GM20000 (cell line): ENCODE results near the gene CFAP43.
"Not testable (repeated sequence)": the region's sequence is repeated elsewhere in the genome, so short reads cannot be mapped to it uniquely, and the experiment has no call there.

Experiments
- DNase-seq: peaks from one replicate; pipeline ENCODE4 v3.0.0; 2012; ENCODE audit warnings: low spot score
- CTCF ChIP-seq: IDR thresholded peaks from 2 replicates; pipeline ENCODE4 v1.5.1; 2012; ENCODE audit warnings: mild to moderate bottlenecking, control low read depth; ENCODE audit errors: extremely low read depth, missing control alignments

The CFAP43 gene

GRCh38 chr10:104250371-104250770, 18.2 kb upstream of the CFAP43 start:
- no peak for DNase-seq
- no peak for TF ChIP-seq CTCF

- not testable (repeated sequence) for DNase-seq
These were observed 16.8 kb upstream of the CFAP43 start for GRCh38 chr10:104248931-104249330.

DNA sequence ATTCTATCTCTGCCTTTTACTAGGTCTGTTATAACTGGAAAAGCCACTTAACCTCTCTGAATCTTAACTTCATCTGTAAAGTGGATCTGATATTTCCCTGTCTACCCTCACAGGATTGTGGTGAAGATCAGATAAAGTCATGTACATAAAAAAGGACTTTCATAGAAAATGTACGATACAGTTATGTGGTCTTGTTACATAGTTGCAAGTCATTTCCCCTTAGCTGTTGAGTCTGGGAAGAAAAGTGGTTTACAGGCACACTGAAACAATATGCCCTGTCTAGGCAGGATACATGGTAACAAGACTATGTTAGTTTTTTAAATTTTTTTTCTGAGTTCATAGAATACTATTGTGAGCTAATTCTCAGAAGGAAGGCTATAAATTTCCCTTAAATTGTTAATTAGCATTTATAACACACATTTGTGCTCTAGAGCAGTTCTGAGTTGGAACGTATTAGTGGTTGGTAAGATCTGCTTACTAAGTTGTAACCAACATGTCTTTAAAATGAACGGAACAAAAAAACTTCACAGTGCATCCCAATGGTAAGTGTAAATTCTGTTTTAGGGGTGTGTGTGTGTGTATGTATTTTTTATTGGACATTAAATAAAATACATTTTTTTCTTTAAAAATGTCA, 15.5 kb upstream of the CFAP43 start:
- DNase-seq: no peak
- no peak for TF ChIP-seq CTCF

DNA sequence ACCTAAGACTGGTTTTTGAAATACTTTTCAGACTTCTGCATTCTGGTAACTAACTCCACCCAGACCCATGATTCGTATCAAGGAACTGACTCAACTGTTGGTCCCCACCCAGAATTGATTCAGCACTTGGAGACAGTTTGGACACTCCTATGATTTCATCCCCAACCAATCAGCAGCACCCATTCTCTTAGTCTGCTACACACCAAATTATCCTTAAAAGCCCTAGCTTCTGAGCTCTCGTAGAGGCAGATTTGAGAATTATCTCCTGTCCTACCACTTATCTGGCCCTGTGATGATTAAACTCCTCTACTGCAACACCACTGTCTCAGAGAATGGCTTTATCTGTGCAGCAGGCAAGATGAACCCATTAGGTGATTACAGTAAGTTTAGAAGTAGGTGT, 14.8 kb upstream of the CFAP43 start:
- DNase-seq: no peak

GRCh38 chr10:104245066-104245632, 13.0 kb upstream of the CFAP43 start:
- DNase-seq: no peak
- TF ChIP-seq CTCF: no peak

More for the DNA sequence above, 14.8 kb upstream of the CFAP43 start:
- TF ChIP-seq CTCF: no peak

DNA sequence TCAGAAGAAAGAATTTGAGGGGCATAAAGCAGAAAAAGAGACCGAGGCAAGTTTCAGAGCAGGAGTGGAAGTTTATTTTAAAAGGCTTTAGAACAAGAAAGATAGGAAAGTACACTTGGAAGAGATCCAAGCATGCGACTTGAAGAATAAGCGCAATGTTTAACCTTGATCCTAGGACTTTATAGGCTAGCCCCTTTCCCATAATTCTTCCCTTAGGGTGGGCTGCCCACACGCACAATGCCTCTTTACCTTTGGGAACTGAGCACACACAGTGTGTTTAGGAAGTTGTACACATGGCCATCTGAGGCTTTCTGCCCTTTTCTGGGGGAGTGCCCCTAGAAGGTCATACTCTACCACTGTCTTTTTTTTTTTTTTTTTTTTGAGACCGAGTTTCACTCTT, 11.3 kb upstream of the CFAP43 start:
- no peak for DNase-seq
- no peak for TF ChIP-seq CTCF

DNA sequence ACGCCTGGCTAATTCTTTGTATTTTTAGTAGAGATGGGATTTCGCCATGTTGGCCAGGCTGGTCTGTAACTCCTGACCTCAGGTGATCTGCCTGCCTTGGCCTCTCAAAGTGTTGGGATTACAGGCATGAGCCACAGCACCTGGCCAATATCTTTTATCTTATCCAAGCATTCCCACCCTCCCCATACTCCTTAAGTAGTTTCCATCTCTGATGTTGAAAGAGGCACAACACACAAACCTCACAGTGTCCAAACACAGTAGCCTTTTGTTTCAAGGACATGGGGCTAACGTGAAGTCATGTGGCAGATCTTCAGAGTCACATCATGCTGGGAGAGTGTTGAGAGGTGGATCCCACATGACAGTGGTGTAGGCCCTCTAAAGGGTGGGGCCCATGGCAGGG, 10.8 kb upstream of the CFAP43 start:
- not testable (repeated sequence) for DNase-seq

DNA sequence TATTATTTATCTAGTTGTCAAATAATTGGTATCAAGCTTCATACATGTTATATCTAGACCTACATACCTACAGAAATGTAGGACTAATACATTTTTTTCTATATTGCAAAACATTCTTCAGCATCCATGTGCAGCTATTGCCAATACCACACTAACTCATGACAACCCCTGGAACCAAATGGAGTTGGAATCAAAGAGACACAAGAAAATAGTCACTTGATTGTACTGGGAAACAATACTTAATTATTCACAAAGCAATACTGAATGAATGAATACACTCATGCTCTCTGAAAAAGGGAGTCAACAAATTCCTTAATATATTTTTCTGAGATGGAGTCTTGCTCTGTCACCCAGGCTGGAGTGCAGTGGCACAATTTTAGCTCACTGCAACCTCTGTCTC, 10.4 kb upstream of the CFAP43 start:
- no peak for TF ChIP-seq CTCF
- no peak for DNase-seq

GRCh38 chr10:104240078-104240477, 7.9 kb upstream of the CFAP43 start:
- TF ChIP-seq CTCF: no peak
- no peak for DNase-seq
